Muscle layer of duodenum (tissue), 2 donors: ENCODE data around the gene NKIRAS1.
"Not testable (repeated sequence)": the region's sequence is repeated elsewhere in the genome, so short reads cannot be mapped to it uniquely, and the experiment has no call there.

Source experiments
- H3K27ac ChIP-seq: one replicate; pipeline ENCODE4 v1.7.0; 2013; ENCODE audit warnings: mild to moderate bottlenecking, low read length
- H3K27me3 ChIP-seq: one replicate; pipeline ENCODE4 v1.7.0; 2013; ENCODE audit warnings: low read depth, mild to moderate bottlenecking, control low read depth, low read length
- H3K36me3 ChIP-seq, 2 donors: one replicate each; pipeline ENCODE4 v1.7.0; 2013; ENCODE audit warnings: low read length in 2 of 2, control low read depth in 1 of 2, mild to moderate bottlenecking in 1 of 2; ENCODE audit not compliant: insufficient read depth in 2 of 2, control insufficient read depth in 1 of 2
- H3K4me1 ChIP-seq, 2 donors: one replicate each; pipeline ENCODE4 v1.7.0; 2013; ENCODE audit warnings: low read length in 2 of 2, mild to moderate bottlenecking in 2 of 2, control low read depth in 1 of 2, moderate library complexity in 1 of 2; ENCODE audit not compliant: insufficient read depth in 2 of 2, control insufficient read depth in 1 of 2
- H3K4me3 ChIP-seq, 2 donors: one replicate each; pipeline ENCODE4 v1.7.0; 2013; ENCODE audit warnings: low read length in 2 of 2, low read depth in 1 of 2, mild to moderate bottlenecking in 1 of 2
- H3K9me3 ChIP-seq, 2 donors: one replicate each; pipeline ENCODE4 v1.7.0; 2013; ENCODE audit warnings: low read length in 2 of 2, control low read depth in 1 of 2, mild to moderate bottlenecking in 1 of 2; ENCODE audit not compliant: control insufficient read depth in 1 of 2
- donor health status: healthy.

NKIRAS1 gene

DNA sequence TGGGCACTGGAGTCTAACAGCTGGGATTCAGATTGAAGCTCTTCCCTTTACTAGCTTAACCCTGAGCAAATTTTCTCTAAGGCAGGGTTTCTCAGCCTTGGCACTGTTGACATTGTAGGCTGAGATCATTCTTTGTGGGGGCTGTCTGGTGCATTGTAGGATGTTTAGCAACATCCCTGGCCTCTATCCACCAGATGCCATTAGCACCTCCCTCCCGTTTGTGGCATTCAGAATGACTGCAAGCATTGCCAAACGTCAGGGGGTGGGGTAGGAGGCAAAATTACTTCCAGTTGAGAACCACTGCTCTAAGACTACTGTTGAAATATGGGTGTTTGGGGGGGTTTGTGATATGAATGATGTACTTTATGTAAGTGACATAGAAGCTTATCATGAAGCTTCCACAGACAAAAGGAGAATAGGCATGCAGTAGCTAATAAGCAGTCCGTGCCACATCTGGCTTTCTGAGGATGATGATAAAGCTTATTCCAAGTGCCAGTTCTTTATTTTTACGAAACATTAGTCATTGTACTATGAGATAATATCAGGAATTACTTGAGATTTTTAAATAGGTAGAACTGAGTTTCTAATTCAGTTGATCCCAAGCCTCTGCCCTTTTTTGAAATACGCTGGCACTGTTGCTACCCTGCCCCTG, 39.3 kb downstream of the NKIRAS1 start:
- H3K4me1 ChIP-seq = peaks cover 4 to 42% of the 10 kb centered on the region in 2 donors
- H3K27me3 ChIP-seq = no peaks in the 10 kb centered on the region
- H3K27ac ChIP-seq = no peak overlapping the region
- peaks cover 0 to 3% of the 10 kb centered on the region in 2 donors for H3K36me3 ChIP-seq
- no peaks in the 10 kb centered on the region for H3K9me3 ChIP-seq
- H3K4me3 ChIP-seq = no peak overlapping the region

DNA sequence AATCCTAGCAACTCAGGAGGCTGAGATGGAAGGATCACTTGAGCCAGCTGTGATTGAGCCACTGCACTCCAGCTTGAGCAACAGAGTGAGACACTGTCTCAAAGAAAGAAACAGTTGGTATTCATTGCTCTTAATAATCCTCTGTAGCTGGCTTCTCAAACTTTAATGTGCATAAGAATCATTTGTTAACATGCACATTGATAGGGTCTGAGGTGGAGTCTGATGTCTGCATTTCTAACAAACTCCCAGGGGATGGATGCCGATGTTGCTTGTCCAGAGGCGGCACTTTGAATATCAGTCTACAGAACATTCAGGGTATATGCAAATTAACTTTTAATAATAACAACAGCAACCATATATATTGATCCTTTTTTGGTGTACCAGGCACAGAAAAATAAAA, 39.9 kb downstream of the NKIRAS1 start:
- no peak overlapping the region for H3K4me3 ChIP-seq
- peaks cover 4 to 42% of the 10 kb centered on the region in 2 donors for H3K4me1 ChIP-seq
- no peaks in the 10 kb centered on the region for H3K27me3 ChIP-seq
- H3K36me3 ChIP-seq = peaks cover 0 to 1% of the 10 kb centered on the region in 2 donors
- H3K9me3 ChIP-seq = no peaks in the 10 kb centered on the region
- H3K27ac ChIP-seq = no peak overlapping the region

DNA sequence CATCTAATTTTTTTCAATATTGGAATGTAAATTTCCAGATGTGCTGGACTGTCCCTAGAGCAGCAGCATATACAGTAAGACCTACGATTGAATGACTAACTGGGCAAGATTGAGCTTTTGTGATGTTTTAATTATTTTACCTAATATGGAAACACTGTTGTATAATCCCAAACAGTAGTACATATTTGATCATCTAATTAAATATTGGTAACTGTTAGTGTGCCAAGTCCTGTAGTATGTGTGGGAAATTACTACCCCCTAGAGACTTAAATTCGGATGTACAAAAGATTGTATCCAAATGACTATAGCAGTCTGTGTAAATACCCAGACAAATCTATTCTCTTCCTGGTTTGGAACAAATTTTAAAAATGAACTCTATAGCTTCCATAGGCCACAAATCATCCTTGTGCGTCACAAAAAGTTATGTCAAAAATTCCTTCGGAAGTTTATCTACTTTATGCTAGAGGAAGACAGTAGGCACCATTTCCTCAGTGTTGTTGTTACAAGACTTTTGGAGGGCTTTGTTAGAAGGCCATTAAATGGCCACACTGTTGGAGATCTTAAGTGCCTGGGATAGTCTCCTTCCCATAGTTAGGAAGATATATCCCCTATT, 41.6 kb downstream of the NKIRAS1 start:
- Histone ChIP-seq H3K27ac (no peak overlapping the region), H3K4me1 (peaks cover 4 to 32% of the 10 kb centered on the region in 2 donors)

DNA sequence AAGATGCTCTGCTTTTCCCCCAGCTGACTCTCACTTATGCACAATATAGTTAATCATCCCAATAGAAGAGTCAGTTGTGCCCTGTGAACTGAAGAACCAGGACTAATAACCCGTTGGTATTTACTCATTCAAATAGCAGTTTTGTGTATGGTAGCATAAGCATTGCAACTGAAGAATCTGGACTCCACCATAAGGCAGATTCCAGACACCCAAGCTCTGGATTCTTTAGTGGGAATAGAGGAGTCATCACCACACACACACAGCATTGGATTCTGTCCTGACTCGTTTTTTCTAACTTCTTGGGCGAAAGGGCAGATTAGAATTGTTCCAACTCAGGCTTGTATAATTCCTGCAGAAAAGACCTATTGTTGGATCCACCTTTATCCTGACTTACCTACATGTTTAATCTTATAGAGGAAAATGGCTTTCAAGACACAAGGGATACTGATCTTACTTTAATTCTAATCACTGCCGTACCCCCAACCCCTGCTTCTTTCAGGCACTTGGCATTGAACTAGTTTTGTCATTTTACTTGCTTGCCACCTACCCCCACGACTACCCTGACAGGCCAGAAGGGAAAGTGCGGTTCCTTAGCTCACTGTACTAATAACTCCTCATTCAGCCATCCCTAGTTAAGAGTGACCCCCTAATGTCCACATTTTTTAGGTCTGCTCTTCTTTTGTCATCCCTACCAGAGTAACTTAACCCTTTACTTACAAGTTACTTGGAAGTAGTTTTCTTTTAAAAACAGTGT, 42.3 kb downstream of the NKIRAS1 start:
- Histone ChIP-seq H3K4me3 (no peak overlapping the region), H3K27me3 (no peaks in the 10 kb centered on the region), H3K9me3 (no peaks in the 10 kb centered on the region), H3K4me1 (peaks cover 4 to 32% of the 10 kb centered on the region in 2 donors), H3K36me3 (no peaks in the 10 kb centered on the region), H3K27ac (no peak overlapping the region)

More for the DNA sequence above, 41.6 kb downstream of the NKIRAS1 start:
- Histone ChIP-seq H3K4me3 (no peak overlapping the region), H3K36me3 (no peaks in the 10 kb centered on the region), H3K9me3 (no peaks in the 10 kb centered on the region), H3K27me3 (no peaks in the 10 kb centered on the region)

DNA sequence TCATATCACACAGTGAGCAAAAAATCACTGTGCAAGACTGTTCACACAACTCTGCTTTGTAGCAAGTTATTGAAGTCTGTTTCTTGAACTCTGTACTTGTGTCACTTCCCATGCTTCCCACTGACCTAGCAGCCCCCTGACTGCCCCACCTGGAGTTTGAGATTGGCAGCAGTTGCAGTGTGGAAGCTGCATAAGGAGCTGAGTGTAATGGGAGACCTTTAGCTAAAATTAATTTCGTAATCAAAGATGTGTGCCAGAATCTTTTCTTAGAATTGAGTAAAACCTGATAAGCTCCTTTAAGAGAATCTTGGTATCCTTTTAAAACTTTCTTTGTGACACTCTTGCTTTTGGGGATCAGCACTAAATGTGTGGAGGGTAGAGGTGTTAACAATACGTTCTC, 42.8 kb downstream of the NKIRAS1 start:
- Histone ChIP-seq H3K9me3 (no peaks in the 10 kb centered on the region), H3K27ac (no peak overlapping the region), H3K27me3 (no peaks in the 10 kb centered on the region), H3K36me3 (no peaks in the 10 kb centered on the region), H3K4me1 (peaks cover 4 to 32% of the 10 kb centered on the region in 2 donors), H3K4me3 (no peak overlapping the region)

DNA sequence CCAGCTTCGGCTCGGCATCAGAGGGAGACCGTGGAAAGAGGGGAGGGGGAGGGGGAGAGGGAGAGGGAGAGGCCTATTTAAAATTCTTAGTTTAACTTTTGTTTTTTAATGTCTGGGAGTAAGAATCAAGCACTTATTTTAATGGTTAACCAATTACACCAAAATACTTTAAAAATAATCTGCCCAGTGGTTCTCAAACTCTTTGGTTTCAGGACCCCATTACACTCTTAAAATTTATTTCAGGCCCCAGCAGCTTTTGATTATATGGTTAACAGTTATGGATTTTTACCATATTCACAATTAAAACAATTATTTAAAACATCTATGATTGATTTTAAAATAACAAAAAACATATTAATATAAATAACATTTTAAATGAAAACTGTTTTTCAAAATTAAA, 44.5 kb downstream of the NKIRAS1 start:
- H3K4me3 ChIP-seq = no peak overlapping the region
- no peak overlapping the region for H3K27ac ChIP-seq
- no peaks in the 10 kb centered on the region for H3K9me3 ChIP-seq
- H3K27me3 ChIP-seq = no peaks in the 10 kb centered on the region
- no peaks in the 10 kb centered on the region for H3K36me3 ChIP-seq
- H3K4me1 ChIP-seq = peaks cover 4 to 24% of the 10 kb centered on the region in 2 donors

DNA sequence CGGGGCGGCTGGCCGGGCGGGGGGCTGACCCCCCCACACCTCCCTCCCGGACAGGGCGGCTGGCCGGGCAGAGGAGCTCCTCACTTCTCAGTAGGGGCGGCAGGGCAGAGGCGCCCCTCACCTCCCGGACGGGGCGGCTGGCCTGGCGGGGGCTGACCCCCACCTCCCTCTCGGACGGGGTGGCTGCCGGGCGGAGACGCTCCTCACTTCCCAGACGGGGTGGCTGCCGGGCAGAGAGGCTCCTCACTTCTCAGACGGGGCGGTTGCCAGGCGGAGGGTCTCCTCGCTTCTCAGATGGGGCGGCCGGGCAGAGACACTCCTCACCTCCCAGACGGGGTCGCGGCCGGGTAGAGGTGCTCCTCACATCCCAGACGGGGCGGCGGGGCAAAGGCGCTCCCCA, 45.4 kb downstream of the NKIRAS1 start:
- H3K27me3 ChIP-seq, H3K4me3 ChIP-seq, H3K27ac ChIP-seq, H3K36me3 ChIP-seq, H3K9me3 ChIP-seq: not testable (repeated sequence)
- peaks cover 0 to 22% of the 10 kb centered on the region in 2 donors for H3K4me1 ChIP-seq

DNA sequence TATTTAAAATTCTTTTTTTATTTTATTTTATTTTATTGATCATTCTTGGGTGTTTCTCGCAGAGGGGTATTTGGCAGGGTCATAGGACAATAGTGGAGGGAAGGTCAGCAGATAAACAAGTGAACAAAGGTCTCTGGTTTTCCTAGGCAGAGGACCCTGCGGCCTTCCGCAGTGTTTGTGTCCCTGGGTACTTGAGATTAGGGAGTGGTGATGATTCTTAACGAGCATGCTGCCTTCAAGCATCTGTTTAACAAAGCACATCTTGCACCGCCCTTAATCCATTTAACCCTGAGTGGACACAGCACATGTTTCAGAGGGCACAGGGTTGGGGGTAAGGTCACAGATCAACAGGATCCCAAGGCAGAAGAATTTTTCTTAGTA, 46.1 kb downstream of the NKIRAS1 start:
- H3K27ac ChIP-seq, H3K27me3 ChIP-seq, H3K36me3 ChIP-seq, H3K4me3 ChIP-seq, H3K9me3 ChIP-seq: not testable (repeated sequence)
- H3K4me1 ChIP-seq = peaks cover 7 to 29% of the 10 kb centered on the region in 2 donors

DNA sequence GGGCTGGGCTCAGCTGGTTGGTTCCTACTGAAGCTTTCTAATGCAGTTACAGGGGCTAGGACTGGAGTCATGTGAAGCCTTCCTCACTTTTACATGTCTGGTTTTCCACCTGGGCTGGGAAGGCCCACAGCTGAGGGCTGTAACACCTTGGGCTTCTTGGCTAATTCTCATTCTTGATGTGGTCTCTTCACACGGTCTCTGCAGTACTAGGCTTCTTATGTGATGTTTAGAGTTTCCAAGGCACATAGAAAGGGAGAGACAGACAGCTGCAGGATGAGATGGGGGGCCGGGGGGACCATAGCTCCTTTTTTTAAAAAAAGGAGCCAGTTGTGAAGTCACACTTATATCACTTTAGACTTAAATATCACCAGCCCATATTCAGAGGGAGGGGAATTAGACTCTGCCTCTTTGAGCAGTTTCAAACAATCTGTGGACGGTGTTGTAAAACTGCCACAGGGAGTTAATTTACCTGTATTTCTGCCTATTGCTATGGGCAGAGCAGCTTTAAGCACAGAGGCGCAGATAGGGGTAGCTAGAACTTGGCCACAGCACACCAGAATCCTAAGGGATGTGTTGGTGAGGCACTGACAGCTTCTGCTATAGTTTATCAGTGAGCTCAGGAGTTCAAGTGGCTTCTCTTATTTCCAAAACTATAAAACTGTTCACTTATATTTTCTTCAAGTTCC, 46.7 kb downstream of the NKIRAS1 start:
- no peak overlapping the region for H3K27ac ChIP-seq
- no peaks in the 10 kb centered on the region for H3K9me3 ChIP-seq
- H3K36me3 ChIP-seq = no peaks in the 10 kb centered on the region
- H3K27me3 ChIP-seq = no peaks in the 10 kb centered on the region
- H3K4me1 ChIP-seq = peaks cover 7 to 31% of the 10 kb centered on the region in 2 donors
- H3K4me3 ChIP-seq = no peak overlapping the region

DNA sequence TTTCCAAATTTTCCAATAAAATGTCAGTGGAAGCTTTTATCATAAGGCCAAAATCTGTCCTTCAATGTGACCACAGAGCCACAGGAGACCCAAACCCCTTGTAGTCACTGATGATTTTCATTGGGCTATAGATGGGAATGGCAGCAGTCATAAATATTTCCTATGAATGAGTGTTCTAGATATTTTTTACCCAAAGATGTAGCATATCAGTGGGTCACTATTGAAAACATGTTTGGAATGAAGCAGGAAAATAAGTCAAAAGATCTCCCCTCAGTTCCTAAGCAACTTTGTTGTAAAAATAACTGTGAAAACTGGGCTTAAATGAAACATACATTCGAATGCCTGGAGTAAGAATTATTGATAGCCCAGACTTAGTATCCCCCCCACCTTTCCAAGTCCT, 49.0 kb downstream of the NKIRAS1 start:
- H3K4me3 ChIP-seq = no peak overlapping the region
- no peak overlapping the region for H3K27ac ChIP-seq
- H3K36me3 ChIP-seq = no peaks in the 10 kb centered on the region
- H3K4me1 ChIP-seq = peaks cover 7 to 23% of the 10 kb centered on the region in 2 donors
- H3K27me3 ChIP-seq = no peaks in the 10 kb centered on the region
- H3K9me3 ChIP-seq = no peaks in the 10 kb centered on the region

DNA sequence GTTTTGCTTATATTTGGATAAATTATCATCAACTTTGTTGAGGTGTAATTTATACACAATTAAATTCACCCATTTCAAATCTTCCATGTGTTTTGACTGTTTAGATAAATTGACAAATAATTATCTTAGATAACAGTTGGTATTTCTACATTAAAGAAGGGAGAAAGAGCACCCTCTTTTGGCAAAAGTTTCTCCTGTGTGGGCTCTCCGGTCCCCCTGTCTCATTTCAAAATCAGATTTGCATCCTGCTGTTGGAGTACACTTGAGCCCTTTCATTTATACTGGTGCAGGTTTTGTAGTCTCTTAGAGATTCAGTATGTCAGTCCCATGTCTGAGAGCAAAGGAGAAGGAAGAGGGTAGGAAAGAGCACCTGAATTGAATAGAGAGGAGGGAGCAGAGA, 49.4 kb downstream of the NKIRAS1 start:
- Histone ChIP-seq H3K4me1 (peaks cover 7 to 23% of the 10 kb centered on the region in 2 donors), H3K9me3 (no peaks in the 10 kb centered on the region), H3K36me3 (no peaks in the 10 kb centered on the region), H3K27ac (no peak overlapping the region), H3K4me3 (no peak overlapping the region), H3K27me3 (no peaks in the 10 kb centered on the region)
